Measurements from ENCODE around the gene THEMIS.

The THEMIS gene

GRCh38 chr6:127907960-127908640, 7.2 kb upstream of the THEMIS start:
- Histone ChIP-seq H3F3A (ENCODE audit: control insufficient read depth, insufficient read depth) (no peaks in the 10 kb centered on the region), H3K4me3 (ENCODE audit: low read length) (no peak overlapping the region), H3K9me2 (replicated peaks; ENCODE audit: control insufficient read depth, low read length) (no peaks in the 10 kb centered on the region), H3K36me3 (ENCODE audit: control insufficient read depth, low read length) (no peaks in the 10 kb centered on the region), H3K4me2 (ENCODE audit: low read length) (no peak overlapping the region), H3K27ac (ENCODE audit: low read depth, low read length) (no peak overlapping the region), H3K9me3 (ENCODE audit: control insufficient read depth, insufficient read depth, low read length) (no peaks in the 10 kb centered on the region), H3K79me2 (ENCODE audit: control insufficient read depth, low read length) (no peaks in the 10 kb centered on the region), H3K27me3 (ENCODE audit: control insufficient read depth, low read length) (no peaks in the 10 kb centered on the region), H4K20me1 (ENCODE audit: control insufficient read depth, insufficient read depth, low read depth, low read length) (no peaks in the 10 kb centered on the region), H3K4me1 (ENCODE audit: control insufficient read depth, low read length) (no peaks in the 10 kb centered on the region)
- TF ChIP-seq CTCF (IDR thresholded peaks at IDR 0.05; ENCODE audit: low read depth, low read length, poor library complexity, severe bottlenecking) (no peak), EZH2phosphoT487 (IDR thresholded peaks at IDR 0.05; ENCODE audit: borderline replicate concordance, low read length) (no peak)

GRCh38 chr6:127904160-127904559, 3.3 kb upstream of the THEMIS start:
- H4K20me1 ChIP-seq (ENCODE audit: control insufficient read depth, insufficient read depth, low read depth, low read length) = no peaks in the 10 kb centered on the region
- no peak for TF ChIP-seq CTCF (IDR thresholded peaks at IDR 0.05; ENCODE audit: low read depth, low read length, poor library complexity, severe bottlenecking)
- TF ChIP-seq EZH2phosphoT487 (IDR thresholded peaks at IDR 0.05; ENCODE audit: borderline replicate concordance, low read length) = no peak
- no peak overlapping the region for H3K4me2 ChIP-seq (ENCODE audit: low read length)
- no peaks in the 10 kb centered on the region for H3K79me2 ChIP-seq (ENCODE audit: control insufficient read depth, low read length)
- no peaks in the 10 kb centered on the region; the same call in 1 of the 2 replicates for H3K9me3 ChIP-seq (ENCODE audit: control insufficient read depth, insufficient read depth, low read length)
- no peaks in the 10 kb centered on the region for H3K36me3 ChIP-seq (ENCODE audit: control insufficient read depth, low read length)
- H3F3A ChIP-seq (ENCODE audit: control insufficient read depth, insufficient read depth) = no peaks in the 10 kb centered on the region
- H3K27me3 ChIP-seq (ENCODE audit: control insufficient read depth, low read length) = no peaks in the 10 kb centered on the region
- H3K9me2 ChIP-seq (replicated peaks; ENCODE audit: control insufficient read depth, low read length) = no peaks in the 10 kb centered on the region
- no peak overlapping the region for H3K27ac ChIP-seq (ENCODE audit: low read depth, low read length)
- H3K4me1 ChIP-seq (ENCODE audit: control insufficient read depth, low read length) = no peaks in the 10 kb centered on the region
- H3K4me3 ChIP-seq (ENCODE audit: low read length) = no peak overlapping the region

GRCh38 chr6:127902933-127903332, 2.1 kb upstream of the THEMIS start:
- Histone ChIP-seq H3K9me3 (ENCODE audit: control insufficient read depth, insufficient read depth, low read length) (no peaks in the 10 kb centered on the region; the same call in 1 of the 2 replicates), H3K27me3 (ENCODE audit: control insufficient read depth, low read length) (no peaks in the 10 kb centered on the region), H3K4me2 (ENCODE audit: low read length) (no peak overlapping the region), H3K27ac (ENCODE audit: low read depth, low read length) (no peak overlapping the region), H3K36me3 (ENCODE audit: control insufficient read depth, low read length) (no peaks in the 10 kb centered on the region), H3K9me2 (replicated peaks; ENCODE audit: control insufficient read depth, low read length) (no peaks in the 10 kb centered on the region), H4K20me1 (ENCODE audit: control insufficient read depth, insufficient read depth, low read depth, low read length) (no peaks in the 10 kb centered on the region), H3K4me1 (ENCODE audit: control insufficient read depth, low read length) (no peaks in the 10 kb centered on the region), H3K79me2 (ENCODE audit: control insufficient read depth, low read length) (no peaks in the 10 kb centered on the region), H3F3A (ENCODE audit: control insufficient read depth, insufficient read depth) (no peaks in the 10 kb centered on the region), H3K4me3 (ENCODE audit: low read length) (no peak overlapping the region)
- TF ChIP-seq EZH2phosphoT487 (IDR thresholded peaks at IDR 0.05; ENCODE audit: borderline replicate concordance, low read length) = no peak

DNA sequence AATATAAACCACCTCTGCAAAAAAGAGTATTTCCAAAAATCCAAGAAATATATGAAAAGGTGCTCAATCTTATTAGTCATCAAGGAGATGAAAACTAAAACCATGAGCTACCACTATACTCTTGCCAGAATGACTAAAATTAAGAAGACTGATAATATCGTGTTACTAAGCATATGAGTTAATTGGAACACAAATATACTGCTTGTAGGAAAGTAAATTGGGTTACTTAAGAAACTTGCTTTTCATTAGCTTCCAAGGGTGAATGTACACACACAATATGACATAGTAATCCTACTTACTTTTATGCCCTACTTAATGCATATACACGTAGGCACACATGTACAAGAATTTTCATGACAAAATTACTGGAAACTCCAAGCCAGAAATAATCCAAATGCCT, 3.4 kb downstream of the THEMIS start:
- H3F3A ChIP-seq (ENCODE audit: control insufficient read depth, insufficient read depth) = no peaks in the 10 kb centered on the region
- H3K36me3 ChIP-seq (ENCODE audit: control insufficient read depth, low read length) = no peaks in the 10 kb centered on the region
- H3K9me3 ChIP-seq (ENCODE audit: control insufficient read depth, insufficient read depth, low read length) = no peaks in the 10 kb centered on the region

More for the DNA sequence above, 3.4 kb downstream of the THEMIS start:
- Histone ChIP-seq H3K27me3 (ENCODE audit: control insufficient read depth, low read length) (no peaks in the 10 kb centered on the region), H3K9me2 (replicated peaks; ENCODE audit: control insufficient read depth, low read length) (no peaks in the 10 kb centered on the region), H3K27ac (ENCODE audit: low read depth, low read length) (no peak overlapping the region), H3K4me1 (ENCODE audit: control insufficient read depth, low read length) (no peaks in the 10 kb centered on the region), H3K4me3 (ENCODE audit: low read length) (no peak overlapping the region), H3K4me2 (ENCODE audit: low read length) (no peak overlapping the region), H4K20me1 (ENCODE audit: control insufficient read depth, insufficient read depth, low read depth, low read length) (no peaks in the 10 kb centered on the region), H3K79me2 (ENCODE audit: control insufficient read depth, low read length) (no peaks in the 10 kb centered on the region)
- TF ChIP-seq CTCF (IDR thresholded peaks at IDR 0.05; ENCODE audit: low read depth, low read length, poor library complexity, severe bottlenecking) (no peak), EZH2phosphoT487 (IDR thresholded peaks at IDR 0.05; ENCODE audit: borderline replicate concordance, low read length) (no peak)
